Lower leg skin (tissue), 4 donors: ENCODE results near the gene COMMD10. TPM values are rescaled to one million over a fixed set of nuclear protein-coding genes. Genes with fewer than 3 reads are reported as not detected.

Experiments used
- DNase-seq, 2 donors: peaks; one replicate each; pipeline ENCODE4 v3.0.0-alpha.2; 2019; ENCODE audit warnings: low spot score in 2 of 2
- H3K4me3 ChIP-seq: fragments of 200-600 bp; sonication (generic); 2 replicates; pipeline ENCODE4 v1.5.1; 2017; ENCODE audit warnings: mild to moderate bottlenecking, low read depth; ENCODE audit not compliant: poor library complexity, severe bottlenecking
- POLR2A ChIP-seq, 2 donors: fragments of 450-650 bp; IDR thresholded peaks; one replicate each; pipeline ENCODE4 v1.6.1; 2016 to 2017; ENCODE audit warnings: antibody characterized with exemption in 2 of 2, mild to moderate bottlenecking in 1 of 2, moderate library complexity in 1 of 2
- WGBS, 2 donors: methylation state at CpG; one replicate each; pipeline ENCODE4 v1.1.5; 2018; 5-methylcytosine and 5-hydroxymethylcytosine counted together
- intact Hi-C: fragments of 100-400 bp; cut with DNase I; formaldehyde crosslinking; loops from one replicate; pipeline ENCODE4 v1.15.0; 2023; ENCODE audit warnings: low total_unique reads
- total RNA-seq, 4 donors: library from RNA; depleted of rRNA; stranded (reverse); fragments of >200 nt; gene quantifications; one replicate each; pipeline ENCODE4 v1.1.0, GENCODE V29; 2016
- TF ChIP-seq, protein P1 (sequence below), 3 donors: fragments of 450-650 bp; IDR thresholded peaks; one replicate each; pipeline ENCODE4 v1.5.1; 2016; ENCODE audit warnings: antibody characterized with exemption in 3 of 3, mild to moderate bottlenecking in 3 of 3, moderate library complexity in 2 of 3

The COMMD10 gene
- total RNA-seq, 4 donors from 2014 or later = 10.8 to 22.1 (median 15.1) TPM

DNA sequence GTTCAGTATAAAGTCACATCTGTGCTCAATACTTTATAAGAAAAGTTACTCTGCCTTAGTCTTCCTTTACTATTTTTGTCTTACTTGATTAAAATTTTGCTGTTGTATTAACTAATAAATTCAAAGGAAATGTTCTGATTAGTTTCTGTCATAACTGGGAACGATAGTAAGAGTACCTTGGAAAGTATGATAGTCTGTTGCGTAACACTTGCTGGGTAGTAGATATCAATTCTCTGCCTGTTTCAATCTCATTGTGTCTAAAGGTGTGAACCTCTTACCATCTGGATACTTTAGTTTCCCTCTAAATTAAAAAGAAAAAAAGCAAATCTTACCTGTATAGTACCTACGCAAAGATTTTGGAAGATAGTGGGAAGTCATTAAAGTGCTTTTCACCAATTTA lies 48.5 kb downstream of the COMMD10 start:
- DNase-seq = no peak
- no peak for TF ChIP-seq POLR2A (IDR thresholded peaks at IDR 0.05)
- TF ChIP-seq, protein P1, sequence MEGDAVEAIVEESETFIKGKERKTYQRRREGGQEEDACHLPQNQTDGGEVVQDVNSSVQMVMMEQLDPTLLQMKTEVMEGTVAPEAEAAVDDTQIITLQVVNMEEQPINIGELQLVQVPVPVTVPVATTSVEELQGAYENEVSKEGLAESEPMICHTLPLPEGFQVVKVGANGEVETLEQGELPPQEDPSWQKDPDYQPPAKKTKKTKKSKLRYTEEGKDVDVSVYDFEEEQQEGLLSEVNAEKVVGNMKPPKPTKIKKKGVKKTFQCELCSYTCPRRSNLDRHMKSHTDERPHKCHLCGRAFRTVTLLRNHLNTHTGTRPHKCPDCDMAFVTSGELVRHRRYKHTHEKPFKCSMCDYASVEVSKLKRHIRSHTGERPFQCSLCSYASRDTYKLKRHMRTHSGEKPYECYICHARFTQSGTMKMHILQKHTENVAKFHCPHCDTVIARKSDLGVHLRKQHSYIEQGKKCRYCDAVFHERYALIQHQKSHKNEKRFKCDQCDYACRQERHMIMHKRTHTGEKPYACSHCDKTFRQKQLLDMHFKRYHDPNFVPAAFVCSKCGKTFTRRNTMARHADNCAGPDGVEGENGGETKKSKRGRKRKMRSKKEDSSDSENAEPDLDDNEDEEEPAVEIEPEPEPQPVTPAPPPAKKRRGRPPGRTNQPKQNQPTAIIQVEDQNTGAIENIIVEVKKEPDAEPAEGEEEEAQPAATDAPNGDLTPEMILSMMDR (IDR thresholded peaks at IDR 0.05) = no peak
- no peak overlapping the region for H3K4me3 ChIP-seq
- intact Hi-C loops = no loop called here
- WGBS, 2 donors = 79 to 81% methylated on average over 3 of the region's 3 CpGs

DNA sequence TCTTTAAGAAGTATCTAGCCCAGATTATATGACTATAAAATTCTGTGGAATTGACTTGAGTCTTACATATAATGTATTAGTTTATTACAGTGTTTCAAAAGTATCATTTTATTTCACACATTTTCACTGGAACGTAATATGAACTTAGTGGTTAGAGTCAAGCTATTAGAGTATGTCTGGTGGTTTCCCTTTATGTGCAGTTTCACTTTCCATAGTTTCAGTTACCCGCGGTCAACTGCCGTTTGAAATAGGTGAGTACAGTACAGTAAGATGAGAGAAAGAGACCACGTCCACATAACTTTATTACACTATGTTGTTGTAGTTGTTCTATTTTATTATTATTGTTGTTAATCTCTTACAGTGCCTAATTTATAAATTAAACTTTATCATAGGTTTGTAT lies 50.5 kb downstream of the COMMD10 start:
- 76% methylated on average over 5 of the region's 5 CpGs for WGBS, 2 donors
- DNase-seq = no peak
- intact Hi-C loops = no loop called here
- H3K4me3 ChIP-seq = no peak overlapping the region
- TF ChIP-seq POLR2A (IDR thresholded peaks at IDR 0.05) = no peak
- TF ChIP-seq, protein P1 (IDR thresholded peaks at IDR 0.05) = no peak

DNA sequence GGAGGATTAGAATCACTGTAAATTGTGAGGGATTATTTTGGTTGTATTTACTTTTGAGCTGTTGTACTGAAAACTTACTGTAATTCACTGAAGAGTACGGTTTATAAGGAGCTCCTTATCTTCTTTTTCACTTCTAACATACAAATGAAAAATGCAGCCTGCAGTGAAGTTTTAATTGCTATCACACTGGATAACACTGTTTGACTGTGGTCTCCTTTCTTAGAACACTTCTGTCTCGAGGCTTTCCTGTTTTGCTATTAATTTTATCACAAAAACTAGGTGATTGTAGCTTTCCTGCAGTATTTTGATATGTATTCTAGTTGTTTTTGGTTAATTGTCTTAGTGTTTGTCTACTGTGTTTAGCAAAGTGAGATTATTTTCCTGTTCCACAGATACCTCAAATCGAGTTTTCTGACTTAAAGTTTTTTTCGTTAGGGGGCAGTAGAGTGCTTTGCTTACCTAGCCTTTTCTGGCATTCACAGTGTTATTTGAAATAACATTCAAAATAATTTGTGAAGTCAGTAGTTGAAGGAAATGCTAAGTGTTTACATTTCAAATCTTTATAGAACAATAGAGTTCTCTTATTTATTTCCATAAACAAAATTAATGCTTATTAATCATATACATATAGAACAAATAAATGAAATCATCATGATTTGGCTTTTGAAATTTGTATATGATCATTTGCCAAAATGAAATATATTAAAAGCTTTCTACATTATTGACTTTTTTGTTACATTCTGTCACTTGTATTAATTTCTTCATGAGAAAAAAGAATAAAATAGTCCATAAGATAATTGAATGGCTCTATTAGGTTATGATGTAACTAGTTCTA lies 52.9 kb downstream of the COMMD10 start:
- WGBS, 2 donors = 19 to 23% methylated on average over 4 of the region's 4 CpGs
- TF ChIP-seq, protein P1 (IDR thresholded peaks at IDR 0.05) = no peak
- no peak for TF ChIP-seq POLR2A (IDR thresholded peaks at IDR 0.05)
- DNase-seq = no peak
- intact Hi-C loops = no loop called here
- H3K4me3 ChIP-seq = no peak overlapping the region

DNA sequence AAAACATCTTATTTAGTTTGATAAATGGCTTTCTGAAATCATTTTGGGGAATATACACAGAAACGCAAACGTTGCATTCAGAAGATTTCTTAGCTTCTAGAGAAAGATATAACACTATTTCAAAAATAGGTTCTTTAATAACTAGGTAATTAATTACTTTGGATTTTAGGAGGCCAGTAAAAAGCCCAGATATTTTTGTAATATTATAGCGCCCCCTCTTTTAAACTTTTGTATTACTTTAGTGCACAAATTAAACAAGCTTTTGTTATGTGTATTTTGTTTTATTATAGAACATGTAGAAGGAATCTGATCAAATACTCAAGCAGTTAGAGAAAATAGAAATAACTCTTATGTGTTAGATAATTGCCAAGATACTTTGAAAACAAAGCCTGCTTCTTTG lies 57.7 kb downstream of the COMMD10 start:
- intact Hi-C loops = no loop called here
- no peak overlapping the region for H3K4me3 ChIP-seq
- DNase-seq = no peak
- TF ChIP-seq POLR2A (IDR thresholded peaks at IDR 0.05) = no peak
- TF ChIP-seq, protein P1 (IDR thresholded peaks at IDR 0.05) = no peak
- 97% methylated on average over 3 of the region's 3 CpGs for WGBS, 2 donors

DNA sequence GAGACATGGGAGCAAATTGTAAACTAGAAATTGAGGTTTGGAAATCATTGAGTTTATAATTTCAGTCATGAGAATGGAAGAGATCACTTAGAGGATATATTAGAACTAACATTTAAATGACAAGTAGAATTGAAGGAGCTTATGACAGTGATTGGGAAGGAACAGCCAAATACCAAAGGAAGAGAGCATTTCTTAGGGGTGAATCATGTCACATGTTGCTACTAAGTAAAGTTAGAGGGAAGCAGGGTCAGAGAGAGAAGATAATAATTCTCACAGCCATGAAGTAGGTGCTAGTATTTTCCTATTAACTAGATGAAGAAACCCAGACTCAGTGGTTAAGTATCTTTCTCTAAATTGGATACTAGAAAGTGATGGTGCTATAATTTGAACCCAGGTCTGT lies 59.3 kb downstream of the COMMD10 start:
- TF ChIP-seq, protein P1 (IDR thresholded peaks at IDR 0.05) = no peak
- TF ChIP-seq POLR2A (IDR thresholded peaks at IDR 0.05) = no peak
- no peak overlapping the region for H3K4me3 ChIP-seq
- intact Hi-C loops = no loop called here
- DNase-seq = no peak

DNA sequence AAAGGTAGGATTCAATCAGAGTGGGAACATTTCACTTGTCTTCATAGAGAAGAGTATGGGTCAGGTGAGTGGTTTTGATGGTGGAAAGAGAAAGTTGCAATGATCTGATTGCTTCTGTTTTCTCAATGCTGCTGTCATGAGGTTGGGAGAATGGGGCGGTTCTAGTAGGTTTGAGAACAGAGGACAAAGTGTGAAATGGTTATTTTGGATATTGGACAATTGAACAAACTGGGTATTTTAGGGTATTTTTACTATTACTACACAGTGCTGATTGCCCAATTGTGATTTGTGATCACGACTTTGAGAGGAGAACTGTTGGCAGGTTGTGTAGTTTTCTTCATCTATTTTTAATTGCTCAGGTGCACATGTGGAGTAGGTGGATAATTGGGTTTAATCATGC lies 60.2 kb downstream of the COMMD10 start:
- intact Hi-C loops = no loop called here
- 83 to 86% methylated on average over 2 of the region's 2 CpGs for WGBS, 2 donors
- H3K4me3 ChIP-seq = no peak overlapping the region
- no peak for DNase-seq
- TF ChIP-seq, protein P1 (IDR thresholded peaks at IDR 0.05) = no peak
- no peak for TF ChIP-seq POLR2A (IDR thresholded peaks at IDR 0.05)
